GM13977 (cell line): Measurements from ENCODE around the gene CLIC2.
"Not testable (repeated sequence)": the region's sequence is repeated elsewhere in the genome, so short reads cannot be mapped to it uniquely, and the experiment has no call there.

Experiments used
- DNase-seq: peaks from one replicate; pipeline ENCODE4 v3.0.0; 2012; ENCODE audit warnings: low spot score
- CTCF ChIP-seq: IDR thresholded peaks from 2 replicates; pipeline ENCODE4 v1.5.1; 2012; ENCODE audit warnings: mild to moderate bottlenecking, control low read depth; ENCODE audit not compliant: insufficient read depth; ENCODE audit errors: extremely low read depth, missing control alignments
- in situ Hi-C: fragments of 300-500 bp; cut with MboI; formaldehyde crosslinking; loops from one replicate; pipeline ENCODE4 v1.12.0; 2022; ENCODE audit warnings: low sequenced_read_pairs, low pct_unique_long_range_greater_than_20kb, mixed read lengths, inconsistent platforms; ENCODE audit not compliant: unreplicated experiment

The CLIC2 gene

GRCh38 chrX:155334486-155335336 is at the start of gene CLIC2:
Gene CLIC2, minus strand, starts transcription at chrX:155334614. Its CDS starts 187 bp downstream, at chrX:155334427.
- in situ Hi-C loops = no loop called here
- no peak for DNase-seq
- TF ChIP-seq CTCF = no peak

GRCh38 chrX:155382529-155382967 is 48.1 kb upstream of the CLIC2 start:
- in situ Hi-C loops, DNase-seq: not testable (repeated sequence)

- in situ Hi-C loops, DNase-seq: not testable (repeated sequence)
Observed at GRCh38 chrX:155381843-155382528, 47.6 kb upstream of the CLIC2 start, which contains the start of gene F8A2. Gene F8A2, plus strand, starts transcription at chrX:155382095. Its CDS starts 20 bp downstream, at chrX:155382115.

- DNase-seq, in situ Hi-C loops: not testable (repeated sequence)
Observed at GRCh38 chrX:155379802-155380201, 45.4 kb upstream of the CLIC2 start.

GRCh38 chrX:155373777-155374458 is 39.5 kb upstream of the CLIC2 start:
- in situ Hi-C loops, DNase-seq: not testable (repeated sequence)

- DNase-seq, in situ Hi-C loops: not testable (repeated sequence)
Observed at GRCh38 chrX:155363712-155364111, 29.3 kb upstream of the CLIC2 start.

- in situ Hi-C loops, DNase-seq: not testable (repeated sequence)
Observed at GRCh38 chrX:155349448-155349847, 15.0 kb upstream of the CLIC2 start.

- in situ Hi-C loops, DNase-seq: not testable (repeated sequence)
Observed at GRCh38 chrX:155345689-155346088, 11.3 kb upstream of the CLIC2 start.

- in situ Hi-C loops, DNase-seq: not testable (repeated sequence)
Observed at GRCh38 chrX:155335337-155335712, 911 bp upstream of the CLIC2 start.

- no peak for TF ChIP-seq CTCF
- DNase-seq = no peak
- in situ Hi-C loops = no loop called here
Observed at GRCh38 chrX:155333544-155334100, 792 bp downstream of the CLIC2 start.
